Right kidney (tissue), 1 donor: Measurements from ENCODE around the gene MRPS5.
"Not testable (repeated sequence)": the region's sequence is repeated elsewhere in the genome, so short reads cannot be mapped to it uniquely, and the experiment has no call there.

Experiments used
- DNase-seq: peaks from one replicate; pipeline ENCODE4 v3.0.0-alpha.2; 2016

MRPS5 gene

DNA sequence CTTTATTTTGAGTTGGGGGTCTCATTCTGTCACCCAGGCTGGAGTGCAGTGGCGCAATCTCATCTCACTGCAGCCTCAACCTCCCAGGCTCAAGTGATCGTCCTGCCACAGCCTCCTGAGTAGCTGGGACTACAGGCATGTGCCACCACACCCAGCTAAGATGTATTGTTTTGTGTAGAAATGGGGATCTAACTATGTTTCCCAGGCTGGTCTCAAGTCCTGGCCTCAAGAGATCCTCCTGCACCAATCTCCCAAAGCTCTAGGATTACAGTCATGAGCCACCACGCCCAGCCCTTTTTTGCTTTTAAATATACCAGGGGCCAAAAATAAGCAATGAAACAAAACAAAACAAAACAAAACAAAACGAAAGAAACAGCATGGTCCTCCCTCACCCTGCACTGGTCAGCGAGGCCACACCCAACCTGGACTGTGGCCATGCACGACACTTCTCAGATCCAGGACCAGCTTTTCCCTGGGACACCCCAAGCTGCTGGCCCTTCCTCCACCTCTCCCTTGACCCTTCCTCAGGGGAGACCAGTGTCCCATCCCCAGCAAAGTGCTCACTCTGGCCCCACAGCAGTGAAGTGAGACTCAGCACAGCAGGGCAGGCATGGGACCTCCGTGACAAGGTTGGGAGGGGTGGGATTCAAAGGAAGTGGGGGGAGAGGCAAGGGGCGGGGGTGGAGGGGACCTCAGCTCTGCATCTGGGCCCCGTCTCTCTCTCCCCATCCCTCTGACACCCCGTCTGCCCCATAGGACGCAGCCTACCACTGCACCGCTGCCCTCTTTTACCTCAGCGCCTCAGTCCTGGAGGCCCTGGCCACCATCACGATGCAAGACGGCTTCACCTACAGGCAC, 72.6 kb downstream of the MRPS5 start:
- DNase-seq = no peak

DNA sequence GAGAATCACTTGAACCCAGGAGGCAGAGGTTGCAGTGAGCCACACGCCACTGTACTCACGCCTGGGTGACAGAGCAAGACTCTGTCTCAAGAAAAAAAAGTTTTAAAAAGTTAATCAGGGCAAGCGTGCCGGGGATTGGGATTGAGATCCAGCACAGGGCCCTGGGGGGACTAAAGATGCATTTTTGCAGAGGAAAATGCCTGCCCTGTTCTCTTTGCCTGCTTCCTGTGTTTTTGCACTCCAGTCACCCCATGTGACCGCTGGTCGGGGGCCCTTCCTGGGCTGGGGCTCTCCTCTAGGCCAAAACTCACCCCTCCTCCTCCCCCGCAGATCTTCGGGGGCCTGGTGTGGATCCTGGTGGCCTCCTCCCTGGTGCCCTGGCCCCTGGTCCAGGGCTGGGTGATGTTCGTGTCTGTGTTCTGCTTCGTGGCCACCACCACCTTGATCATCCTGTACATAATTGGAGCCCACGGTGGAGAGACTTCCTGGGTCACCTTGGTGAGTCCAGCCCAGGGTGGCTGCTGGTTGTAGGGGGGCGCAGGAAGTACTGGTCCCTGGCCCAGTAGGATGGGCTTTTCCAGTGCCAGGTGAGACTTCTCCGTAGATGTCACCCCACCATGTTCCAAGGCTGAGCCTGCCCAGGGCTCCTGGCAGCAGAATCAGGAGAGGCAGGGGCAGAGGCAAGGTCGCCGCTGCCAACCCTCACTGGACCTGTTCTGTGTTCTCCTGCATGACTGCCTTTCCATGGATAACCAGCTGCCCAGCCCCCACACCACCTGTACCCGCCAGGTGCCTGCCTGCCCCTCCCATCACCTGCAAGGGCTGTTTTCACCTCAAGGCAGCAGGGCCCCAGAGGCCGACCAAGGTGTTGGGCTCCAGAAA, 73.7 kb downstream of the MRPS5 start:
- no peak for DNase-seq

GRCh38 chr2:95046371-95047112, 75.1 kb downstream of the MRPS5 start:
- no peak for DNase-seq

GRCh38 chr2:95044601-95045000, 77.0 kb downstream of the MRPS5 start:
- no peak for DNase-seq

DNA sequence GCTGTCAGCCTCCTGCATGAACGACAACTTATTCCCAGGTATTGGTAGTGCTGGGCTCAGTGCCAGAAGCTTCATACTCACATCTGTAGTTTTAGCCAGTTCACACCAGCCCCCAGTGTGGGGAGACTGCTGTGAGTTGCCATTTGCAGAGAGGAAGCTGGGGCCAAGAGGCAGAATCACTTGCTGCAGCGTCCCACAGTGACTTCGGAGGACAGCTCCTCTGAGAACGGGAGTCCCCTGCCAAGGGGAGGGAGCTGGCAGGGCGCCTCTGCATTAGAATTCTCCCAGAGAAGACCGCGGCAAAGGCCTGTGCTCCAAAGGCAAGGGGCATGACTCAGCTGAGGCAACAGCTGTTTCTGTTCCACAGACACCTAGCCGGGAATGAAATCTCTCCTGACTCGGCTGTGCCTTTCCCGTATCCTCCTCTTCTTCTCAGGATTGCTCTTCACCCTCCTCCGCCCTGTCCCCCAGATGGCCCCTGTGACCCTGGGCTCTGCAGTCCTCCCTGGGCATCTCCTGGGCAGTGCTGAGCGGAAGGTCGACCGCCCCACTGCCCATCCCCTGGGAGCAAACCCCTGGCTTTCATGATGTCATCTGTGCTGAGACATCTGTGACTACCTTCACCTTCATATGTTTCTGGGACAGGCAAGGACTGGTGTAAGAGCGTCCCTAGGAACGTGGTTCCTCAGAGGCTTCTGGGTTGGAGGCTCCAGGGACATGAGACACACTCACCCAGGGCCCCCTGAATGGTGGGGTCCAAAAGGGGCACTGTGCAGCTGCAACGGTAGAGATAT, 78.1 kb downstream of the MRPS5 start:
- DNase-seq = no peak

GRCh38 chr2:95042472-95043271, 78.9 kb downstream of the MRPS5 start:
- no peak for DNase-seq

- no peak for DNase-seq
These were observed 79.7 kb downstream of the MRPS5 start for GRCh38 chr2:95041824-95042442.

- DNase-seq = no peak
These were observed 80.4 kb downstream of the MRPS5 start for GRCh38 chr2:95041060-95041823.

GRCh38 chr2:95040426-95040825, 81.2 kb downstream of the MRPS5 start:
- no peak for DNase-seq

- no peak for DNase-seq
These were observed 81.6 kb downstream of the MRPS5 start for GRCh38 chr2:95039978-95040377.

- DNase-seq = no peak
These were observed 82.2 kb downstream of the MRPS5 start for GRCh38 chr2:95039363-95039762.

DNA sequence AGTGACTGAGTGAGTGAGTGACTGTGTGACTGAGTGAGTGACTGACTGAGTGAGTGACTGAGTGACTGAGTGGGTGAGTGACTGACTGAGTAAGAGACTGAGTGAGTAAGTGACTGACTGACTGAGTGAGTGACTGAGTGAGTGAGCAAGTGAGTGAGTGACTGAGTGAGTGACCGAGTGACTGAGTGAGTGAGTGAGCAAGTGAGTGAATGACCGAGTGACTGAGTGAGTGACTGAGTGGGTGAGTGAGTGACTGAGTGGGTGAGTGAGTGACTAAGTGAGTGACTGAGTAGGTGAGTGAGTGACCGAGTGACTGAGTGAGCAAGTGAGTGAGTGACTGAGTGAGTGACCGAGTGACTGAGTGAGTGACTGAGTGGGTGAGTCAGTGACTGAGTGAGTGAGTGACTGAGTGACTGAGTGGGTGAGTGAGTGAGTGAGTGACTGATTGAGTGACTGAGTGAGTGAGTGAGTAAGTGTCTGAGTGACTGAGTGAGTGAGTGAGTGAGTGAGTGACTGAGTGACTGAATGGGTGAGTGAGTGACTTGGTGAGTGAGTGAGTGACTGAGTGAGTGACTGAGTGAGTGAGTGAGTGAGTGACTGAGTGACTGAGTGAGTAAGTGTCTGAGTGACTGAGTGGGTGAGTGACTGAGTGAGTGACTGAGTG, 82.8 kb downstream of the MRPS5 start:
- DNase-seq = no peak

GRCh38 chr2:95037841-95038585, 83.6 kb downstream of the MRPS5 start:
- not testable (repeated sequence) for DNase-seq

DNA sequence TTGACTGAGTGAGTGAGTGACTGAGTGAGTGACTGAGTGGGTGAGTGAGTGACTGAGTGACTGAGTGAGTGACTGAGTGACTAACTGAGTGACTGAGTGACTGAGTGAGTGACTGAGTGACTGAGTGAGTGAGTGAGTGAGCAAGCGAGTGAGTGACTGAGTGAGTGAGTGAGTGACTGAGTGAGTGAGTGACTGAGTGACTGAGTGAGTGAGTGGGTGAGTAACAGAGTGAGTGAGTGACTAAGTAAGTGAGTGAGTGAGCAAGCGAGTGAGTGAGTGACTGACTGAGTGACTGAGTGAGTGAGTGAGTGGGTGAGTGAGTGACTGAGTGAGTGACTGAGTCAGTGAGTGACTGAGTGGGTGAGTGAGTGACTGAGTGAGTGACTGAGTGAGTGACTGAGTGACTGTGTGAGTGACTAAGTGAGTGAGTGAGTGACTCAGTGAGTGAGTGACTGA, 84.2 kb downstream of the MRPS5 start:
- DNase-seq = no peak

GRCh38 chr2:95036596-95037383, 84.8 kb downstream of the MRPS5 start:
- no peak for DNase-seq
